GM12875 (cell line): Measurements from ENCODE around the gene THSD4.

Experiments
- H3K4me3 ChIP-seq: one replicate; pipeline ENCODE4 v1.5.1; 2011; ENCODE audit warnings: low read depth, low read length, control low read depth
- CTCF ChIP-seq: IDR thresholded peaks from 2 replicates; pipeline ENCODE4 v1.5.1; 2011; ENCODE audit warnings: low read depth, mild to moderate bottlenecking, control low read depth, inconsistent platforms, low read length, moderate library complexity, borderline replicate concordance; ENCODE audit not compliant: insufficient read depth

Gene THSD4

GRCh38 chr15:71384501-71384900 lies 269.2 kb downstream of the THSD4 start:
- TF ChIP-seq CTCF = no peak

GRCh38 chr15:71385026-71385425 lies 269.8 kb downstream of the THSD4 start:
- H3K4me3 ChIP-seq = no peak overlapping the region
- TF ChIP-seq CTCF = no peak

More at GRCh38 chr15:71384501-71384900, 269.2 kb downstream of the THSD4 start:
- H3K4me3 ChIP-seq = no peak overlapping the region

GRCh38 chr15:71385457-71385856 lies 270.2 kb downstream of the THSD4 start:
- no peak for TF ChIP-seq CTCF

GRCh38 chr15:71386005-71386404 lies 270.7 kb downstream of the THSD4 start:
- TF ChIP-seq CTCF = no peak
- H3K4me3 ChIP-seq = no peak overlapping the region

More at GRCh38 chr15:71385457-71385856, 270.2 kb downstream of the THSD4 start:
- no peak overlapping the region for H3K4me3 ChIP-seq

GRCh38 chr15:71386448-71387236 lies 271.4 kb downstream of the THSD4 start:
- TF ChIP-seq CTCF = no peak
- no peak overlapping the region for H3K4me3 ChIP-seq

- no peak for TF ChIP-seq CTCF
Observed at GRCh38 chr15:71387810-71388209, 272.5 kb downstream of the THSD4 start.

GRCh38 chr15:71390096-71390495 lies 274.8 kb downstream of the THSD4 start:
- TF ChIP-seq CTCF = no peak

More at GRCh38 chr15:71387810-71388209, 272.5 kb downstream of the THSD4 start:
- H3K4me3 ChIP-seq = no peak overlapping the region

More at GRCh38 chr15:71390096-71390495, 274.8 kb downstream of the THSD4 start:
- no peak overlapping the region for H3K4me3 ChIP-seq
